HEK293 (cell line): ENCODE data around the gene TTC33.

Source experiments
- ATF2 ChIP-seq: fragments of 450-650 bp; formaldehyde crosslinking; IDR thresholded peaks from 2 replicates; pipeline ENCODE4 v1.5.1; 2016; ENCODE audit warnings: missing biosample characterization, missing genetic modification characterization, low read depth
- CTCF ChIP-seq: fragments of 450-650 bp; formaldehyde crosslinking; IDR thresholded peaks from 2 replicates; pipeline ENCODE4 v1.5.1; 2016; ENCODE audit warnings: missing biosample characterization, missing genetic modification characterization
- KLF1 ChIP-seq: fragments of 450-650 bp; formaldehyde crosslinking; IDR thresholded peaks from 2 replicates; pipeline ENCODE4 v1.5.1; 2016; ENCODE audit warnings: missing biosample characterization, missing genetic modification characterization
- KLF10 ChIP-seq: fragments of 450-650 bp; IDR thresholded peaks from 2 replicates; pipeline ENCODE4 v1.5.1; 2018; ENCODE audit warnings: missing biosample characterization, mild to moderate bottlenecking, missing genetic modification characterization
- PBX3 ChIP-seq: sonication (generic); formaldehyde crosslinking; IDR thresholded peaks from 2 replicates; pipeline ENCODE4 v1.8.1; 2022; ENCODE audit warnings: mild to moderate bottlenecking, moderate library complexity, missing genetic modification reagents
- REST ChIP-seq: fragments of 450-650 bp; formaldehyde crosslinking; IDR thresholded peaks from 2 replicates; pipeline ENCODE4 v1.5.1; 2016; ENCODE audit warnings: missing biosample characterization, missing genetic modification characterization
- ZBTB20 ChIP-seq: fragments of 450-650 bp; formaldehyde crosslinking; IDR thresholded peaks from 2 replicates; pipeline ENCODE4 v1.5.1; 2016; ENCODE audit warnings: missing biosample characterization, missing genetic modification characterization
- ZNF146 ChIP-seq: fragments of 450-650 bp; formaldehyde crosslinking; IDR thresholded peaks from 2 replicates; pipeline ENCODE4 v1.5.1; 2016; ENCODE audit warnings: missing biosample characterization, missing genetic modification characterization
- ZNF221 ChIP-seq: fragments of 450-650 bp; formaldehyde crosslinking; IDR thresholded peaks from 2 replicates; pipeline ENCODE4 v1.5.1; 2017; ENCODE audit warnings: missing biosample characterization, missing genetic modification characterization, borderline replicate concordance
- ZNF274 ChIP-seq, 2 experiments: fragments of 200-500 bp in 1 of 2; fragments of 450-650 bp in 1 of 2; sonication (Bioruptor generic) in 1 of 2; formaldehyde crosslinking in 1 of 2; IDR thresholded peaks; 2 replicates each; pipeline versions ENCODE4 v1.5.1 to v1.6.1; 2014 to 2016; ENCODE audit warnings: borderline replicate concordance in 1 of 2, inconsistent platforms in 1 of 2, low read length in 1 of 2, missing biosample characterization in 1 of 2, missing genetic modification characterization in 1 of 2
- ZNF521 ChIP-seq: fragments of 450-650 bp; formaldehyde crosslinking; IDR thresholded peaks from 2 replicates; pipeline ENCODE4 v1.5.1; 2017; ENCODE audit warnings: missing biosample characterization, mild to moderate bottlenecking, missing genetic modification characterization
- ZNF768 ChIP-seq: fragments of 450-650 bp; formaldehyde crosslinking; IDR thresholded peaks from 2 replicates; pipeline ENCODE4 v1.5.1; 2018; ENCODE audit warnings: missing biosample characterization, mild to moderate bottlenecking, missing genetic modification characterization

DNA sequence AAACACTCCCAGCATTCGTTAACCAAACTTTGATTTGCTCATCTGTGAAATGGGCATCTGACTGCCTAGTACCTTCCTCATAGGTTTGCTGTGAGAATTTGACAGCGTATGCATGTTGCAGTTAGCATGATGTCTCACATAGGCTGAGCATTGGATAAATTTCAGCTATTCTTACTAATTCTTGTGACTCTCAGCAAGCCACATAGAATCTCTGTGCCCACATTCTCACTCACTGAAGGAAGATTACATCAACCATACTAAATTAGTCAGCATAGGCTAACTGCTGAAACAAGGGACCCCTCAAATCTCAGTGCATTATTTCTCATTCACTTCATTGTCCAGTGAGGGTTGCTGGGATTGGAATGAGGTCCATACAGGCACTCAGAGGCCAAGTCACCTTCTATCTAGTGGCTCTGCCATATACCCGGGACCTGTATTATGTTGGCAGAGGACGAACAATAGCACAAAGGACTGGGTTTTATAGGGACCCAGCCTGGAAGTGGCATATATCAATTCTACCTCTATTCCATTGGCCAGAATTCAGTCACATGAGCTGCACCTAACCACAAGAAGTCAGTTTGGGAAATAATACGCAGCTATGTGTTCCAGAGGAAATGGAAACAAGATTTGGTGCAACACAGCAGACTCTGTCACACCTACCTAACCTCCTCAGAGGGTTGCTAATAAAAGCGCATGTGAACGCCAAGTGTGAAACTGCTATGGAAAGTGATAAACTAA lies 80.2 kb downstream of the TTC33 start:
- TF ChIP-seq ZNF521 (tag by site-specific recombination) (no peak), CTCF (no peak), ZNF221 (tag by site-specific recombination) (no peak), ZBTB20 (no peak), ZNF768 (tag by site-specific recombination) (no peak), PBX3 (CRISPR knock-in tag) (no peak), REST (tag by site-specific recombination) (no peak), KLF1 (tag by site-specific recombination) (no peak), ZNF274 (IDR thresholded peaks at IDR 0.05; ENCODE audit: low read length) (no peak), ZNF274 (tag by site-specific recombination; IDR thresholded peaks at IDR 0.05; ENCODE audit: borderline replicate concordance) (no peak), ATF2 (tag by site-specific recombination) (no peak), ZNF146 (tag by site-specific recombination) (no peak), KLF10 (no peak)
